Upper lobe of left lung (tissue), 4 donors: Measurements from ENCODE around the gene COX17.

Source experiments
- CTCF ChIP-seq, 6 experiments: fragments of 450-650 bp in 4 of 6; fragments of 200-600 bp in 2 of 6; sonication (generic) in 2 of 6; IDR thresholded peaks; one replicate each; pipeline ENCODE4 v1.5.1; 2016 to 2019; ENCODE audit warnings: antibody characterized with exemption in 6 of 6
- POLR2A ChIP-seq, 4 donors: fragments of 450-650 bp; IDR thresholded peaks; one replicate each; pipeline ENCODE4 v1.5.1; 2016 to 2017; ENCODE audit warnings: antibody characterized with exemption in 4 of 4, mild to moderate bottlenecking in 2 of 4

GRCh38 chr3:119628390-119628789 lies 48.8 kb downstream of the COX17 start:
- TF ChIP-seq POLR2A (IDR thresholded peaks at IDR 0.05) (no peak), CTCF (IDR thresholded peaks at IDR 0.05) (no peak)
